Stimulated activated CD4-positive, alpha-beta T cell treated with anti-CD3 and anti-CD28 coated beads, Interleukin-12 subunit alpha, Interleukin-12 subunit beta, amount 100 ng/mL, for 24 hours (primary cell): ENCODE data around the gene LCN10.

Experiments used
- DNase-seq, 2 experiments: peaks; one replicate each; pipeline ENCODE4 v3.0.0-alpha.2; 2020; ENCODE audit warnings: low read depth in 2 of 2

LCN10 gene

GRCh38 chr9:136688274-136689107 lies 54.2 kb downstream of the LCN10 start:
- no peak for DNase-seq
